ENCODE data around the gene AAK1.

The AAK1 gene

DNA sequence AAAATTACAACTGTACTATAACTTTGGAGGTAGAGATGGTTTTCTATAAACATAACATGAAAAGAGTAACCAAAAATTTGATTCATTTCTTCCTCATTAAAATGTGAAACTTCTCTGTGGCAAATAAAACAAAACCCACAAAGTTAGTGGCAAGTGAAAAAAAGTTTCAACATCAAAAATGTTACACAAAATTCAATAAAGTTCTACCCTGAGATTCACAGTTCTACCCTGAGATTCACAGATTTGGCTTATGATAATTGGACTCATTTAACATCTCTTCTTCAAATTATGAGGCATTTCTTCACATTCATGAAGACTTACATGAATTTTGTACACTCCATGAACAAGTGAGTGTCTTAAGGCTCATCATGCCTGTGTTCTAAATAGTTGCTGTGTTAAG is 51.0 kb downstream of the AAK1 start:
- no peak for DNase-seq (ENCODE audit: low read depth)
- no peak overlapping the region for H3K4me3 ChIP-seq (replicated peaks; ENCODE audit: low read depth, low read length)
- TF ChIP-seq, protein P1, sequence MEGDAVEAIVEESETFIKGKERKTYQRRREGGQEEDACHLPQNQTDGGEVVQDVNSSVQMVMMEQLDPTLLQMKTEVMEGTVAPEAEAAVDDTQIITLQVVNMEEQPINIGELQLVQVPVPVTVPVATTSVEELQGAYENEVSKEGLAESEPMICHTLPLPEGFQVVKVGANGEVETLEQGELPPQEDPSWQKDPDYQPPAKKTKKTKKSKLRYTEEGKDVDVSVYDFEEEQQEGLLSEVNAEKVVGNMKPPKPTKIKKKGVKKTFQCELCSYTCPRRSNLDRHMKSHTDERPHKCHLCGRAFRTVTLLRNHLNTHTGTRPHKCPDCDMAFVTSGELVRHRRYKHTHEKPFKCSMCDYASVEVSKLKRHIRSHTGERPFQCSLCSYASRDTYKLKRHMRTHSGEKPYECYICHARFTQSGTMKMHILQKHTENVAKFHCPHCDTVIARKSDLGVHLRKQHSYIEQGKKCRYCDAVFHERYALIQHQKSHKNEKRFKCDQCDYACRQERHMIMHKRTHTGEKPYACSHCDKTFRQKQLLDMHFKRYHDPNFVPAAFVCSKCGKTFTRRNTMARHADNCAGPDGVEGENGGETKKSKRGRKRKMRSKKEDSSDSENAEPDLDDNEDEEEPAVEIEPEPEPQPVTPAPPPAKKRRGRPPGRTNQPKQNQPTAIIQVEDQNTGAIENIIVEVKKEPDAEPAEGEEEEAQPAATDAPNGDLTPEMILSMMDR (IDR thresholded peaks at IDR 0.05; ENCODE audit: low read length, missing control alignments) = no peak

DNA sequence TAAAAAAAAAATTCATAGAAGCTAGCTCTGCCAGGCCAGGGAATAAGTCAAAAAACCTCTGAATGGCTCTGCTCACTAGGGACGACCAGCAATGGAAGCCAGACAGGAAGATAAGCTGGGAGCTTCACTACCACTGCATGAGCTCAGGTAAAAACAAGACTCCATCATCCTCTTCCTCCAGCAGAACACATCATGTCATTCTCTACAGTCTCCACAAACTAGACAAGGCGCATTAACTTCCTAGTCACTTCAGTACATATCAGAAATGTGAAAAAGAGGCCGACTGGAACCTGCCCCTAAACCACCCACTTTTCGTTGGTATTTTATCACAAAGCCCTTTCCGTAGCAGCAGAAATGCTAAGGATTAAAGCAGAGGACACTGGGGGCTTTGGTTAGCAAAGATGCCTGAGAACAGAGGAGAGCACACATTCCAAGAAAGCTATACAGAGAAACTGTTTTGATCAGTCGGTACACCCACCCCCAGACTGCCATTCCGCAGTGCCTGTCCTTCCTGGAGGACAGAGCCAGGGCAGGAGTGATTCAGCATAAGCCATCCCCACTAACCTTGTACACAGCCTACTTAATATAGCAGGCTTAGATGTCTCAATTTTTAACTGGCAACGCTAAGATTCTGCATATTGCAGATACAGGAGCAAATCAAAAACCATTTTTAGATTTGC is 53.4 kb downstream of the AAK1 start:
- TF ChIP-seq, protein P1 (IDR thresholded peaks at IDR 0.05; ENCODE audit: low read length, missing control alignments) = no peak
- DNase-seq (ENCODE audit: low read depth) = peak; percentile 52
- no peak overlapping the region for H3K4me3 ChIP-seq (replicated peaks; ENCODE audit: low read depth, low read length)

DNA sequence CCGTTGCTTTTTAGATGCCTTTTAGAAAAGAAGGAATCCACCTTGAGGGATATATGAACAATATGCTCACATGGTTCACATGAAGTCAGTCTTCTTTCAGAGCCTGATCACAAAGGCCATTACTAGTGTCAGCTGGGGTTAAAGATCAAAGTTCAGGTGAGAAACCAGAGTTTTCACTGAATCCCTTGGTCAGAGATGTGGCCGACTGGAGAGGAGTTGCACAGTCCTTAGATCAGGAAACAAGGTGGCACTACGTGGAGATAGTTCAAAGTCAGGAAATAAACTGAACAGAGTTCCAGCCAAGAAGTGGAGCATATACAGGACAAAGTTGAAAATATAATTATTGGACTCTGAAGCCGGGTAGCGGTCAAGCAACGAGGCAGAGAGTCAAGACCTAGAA is 54.6 kb downstream of the AAK1 start:
- H3K4me3 ChIP-seq (replicated peaks; ENCODE audit: low read depth, low read length) = no peak overlapping the region
- DNase-seq (ENCODE audit: low read depth) = no peak
- TF ChIP-seq, protein P1 (IDR thresholded peaks at IDR 0.05; ENCODE audit: low read length, missing control alignments) = no peak

DNA sequence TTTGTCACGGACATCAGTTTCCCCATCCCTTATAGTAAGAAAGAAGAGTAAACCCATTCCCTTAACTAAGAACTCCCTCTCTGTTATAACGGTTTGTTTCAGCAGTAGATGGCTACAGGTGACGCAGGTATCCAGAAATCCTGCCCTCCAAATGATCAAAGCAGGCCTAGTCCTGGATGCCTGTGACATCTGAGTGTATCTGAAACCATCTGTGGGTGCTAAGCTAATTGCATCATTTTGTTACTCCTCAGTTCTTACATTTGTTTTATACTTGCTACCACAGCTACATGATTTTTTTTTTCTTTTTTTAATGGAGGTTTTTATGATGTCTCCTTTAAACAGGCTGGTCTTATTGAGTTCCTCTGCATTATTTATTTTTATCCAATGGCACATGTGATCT is 55.1 kb downstream of the AAK1 start:
- TF ChIP-seq, protein P1 (IDR thresholded peaks at IDR 0.05; ENCODE audit: low read length, missing control alignments) = no peak
- no peak for DNase-seq (ENCODE audit: low read depth)
- no peak overlapping the region for H3K4me3 ChIP-seq (replicated peaks; ENCODE audit: low read depth, low read length)

DNA sequence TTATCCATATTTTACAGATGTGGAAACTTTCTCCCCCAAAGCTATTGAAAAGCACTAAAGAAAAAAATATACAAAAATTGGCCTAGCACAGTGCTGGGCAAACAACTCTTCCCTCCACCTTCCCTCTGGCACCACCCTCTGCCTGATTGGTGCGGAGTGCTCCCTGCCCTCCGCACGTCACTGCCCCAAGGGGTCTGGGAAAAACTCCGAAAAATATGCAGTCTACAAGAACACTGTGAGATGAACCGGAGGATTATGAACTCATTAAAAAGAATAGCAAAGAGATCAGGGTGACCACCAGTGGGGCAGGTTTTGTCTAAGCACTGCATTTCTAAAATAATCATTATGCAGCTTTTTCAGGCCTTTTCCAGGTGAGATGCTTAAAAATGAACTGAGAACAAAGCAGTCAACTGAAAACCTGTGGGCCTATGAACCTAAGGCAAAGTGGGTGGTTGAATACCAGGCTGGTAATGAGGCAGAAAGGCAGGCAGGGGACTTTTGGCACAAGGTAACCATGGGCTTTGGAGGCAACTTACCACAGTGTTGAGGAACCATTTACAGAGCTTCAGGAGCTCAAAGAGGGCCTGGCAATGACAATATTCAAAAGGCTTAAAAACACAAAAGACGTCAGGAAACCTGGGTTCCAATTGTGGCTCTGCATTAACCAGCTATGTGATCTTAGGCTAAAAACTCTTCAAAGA is 57.5 kb downstream of the AAK1 start:
- no peak for DNase-seq (ENCODE audit: low read depth)
- TF ChIP-seq, protein P1 (IDR thresholded peaks at IDR 0.05; ENCODE audit: low read length, missing control alignments) = no peak
- H3K4me3 ChIP-seq (replicated peaks; ENCODE audit: low read depth, low read length) = no peak overlapping the region

DNA sequence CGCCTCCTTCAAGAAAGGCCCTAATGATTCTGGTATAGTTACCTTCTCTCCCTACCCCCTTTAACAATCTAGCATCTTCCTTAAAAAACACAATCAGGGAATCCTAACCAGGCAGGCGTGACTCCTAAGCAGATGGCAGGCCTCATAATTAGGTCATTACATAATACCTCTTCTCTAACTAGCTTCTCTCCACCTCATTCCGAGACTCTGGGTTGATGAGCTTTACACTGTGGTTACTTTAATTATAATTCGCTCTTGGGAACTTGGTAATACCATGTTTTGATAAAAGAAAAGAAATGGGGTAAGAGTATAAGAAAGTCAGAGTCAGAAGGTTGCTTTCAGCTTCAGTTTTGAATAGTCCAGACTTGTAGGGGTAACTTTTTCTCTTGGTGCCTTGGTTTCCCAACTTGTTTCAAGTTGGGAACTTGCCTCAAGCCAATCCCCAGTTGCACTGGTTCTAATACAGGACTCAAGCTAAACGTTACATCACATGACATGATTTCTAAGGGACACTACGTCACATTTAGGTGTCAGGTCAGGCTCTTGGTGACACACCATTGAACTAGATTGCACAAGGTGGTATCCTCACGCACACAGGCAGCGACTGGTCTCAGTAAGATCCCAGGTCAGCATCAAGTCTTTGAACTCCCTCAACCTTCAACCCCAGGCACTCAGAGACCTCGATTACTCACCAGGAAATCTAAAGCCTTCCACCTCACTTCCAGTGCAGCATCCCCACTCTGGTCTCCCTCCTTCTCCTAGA is 59.2 kb downstream of the AAK1 start:
- no peak for DNase-seq (ENCODE audit: low read depth)
- TF ChIP-seq, protein P1 (IDR thresholded peaks at IDR 0.05; ENCODE audit: low read length, missing control alignments) = no peak
- H3K4me3 ChIP-seq (replicated peaks; ENCODE audit: low read depth, low read length) = no peak overlapping the region

Data from fibroblast of pulmonary artery (primary cell).